Stimulated activated CD8-positive, alpha-beta memory T cell treated with anti-CD3 and anti-CD28 coated beads, Interleukin-4, amount 100 ng/mL, for 4 hours (primary cell): ENCODE measurements around the gene ROCK2.

Experiments used
- DNase-seq, 2 donors: peaks; one replicate each; pipeline ENCODE4 v3.0.0-alpha.2; 2020; ENCODE audit warnings: low read depth in 2 of 2, low spot score in 1 of 2

ROCK2 gene

GRCh38 chr2:11132036-11132671 is 212.3 kb downstream of the ROCK2 start:
- no peak for DNase-seq

GRCh38 chr2:11131166-11131920 is 213.1 kb downstream of the ROCK2 start:
- DNase-seq: no peak
